Measurements from ENCODE around the gene CKB. TPM values are rescaled to one million over a fixed set of nuclear protein-coding genes. Genes with fewer than 3 reads are reported as not detected.
"Not testable (repeated sequence)": the region's sequence is repeated elsewhere in the genome, so short reads cannot be mapped to it uniquely, and the experiment has no call there.

Gene CKB
- total RNA-seq, 2 experiments from 2014 or later = 5.8 to 9.1 TPM

DNA sequence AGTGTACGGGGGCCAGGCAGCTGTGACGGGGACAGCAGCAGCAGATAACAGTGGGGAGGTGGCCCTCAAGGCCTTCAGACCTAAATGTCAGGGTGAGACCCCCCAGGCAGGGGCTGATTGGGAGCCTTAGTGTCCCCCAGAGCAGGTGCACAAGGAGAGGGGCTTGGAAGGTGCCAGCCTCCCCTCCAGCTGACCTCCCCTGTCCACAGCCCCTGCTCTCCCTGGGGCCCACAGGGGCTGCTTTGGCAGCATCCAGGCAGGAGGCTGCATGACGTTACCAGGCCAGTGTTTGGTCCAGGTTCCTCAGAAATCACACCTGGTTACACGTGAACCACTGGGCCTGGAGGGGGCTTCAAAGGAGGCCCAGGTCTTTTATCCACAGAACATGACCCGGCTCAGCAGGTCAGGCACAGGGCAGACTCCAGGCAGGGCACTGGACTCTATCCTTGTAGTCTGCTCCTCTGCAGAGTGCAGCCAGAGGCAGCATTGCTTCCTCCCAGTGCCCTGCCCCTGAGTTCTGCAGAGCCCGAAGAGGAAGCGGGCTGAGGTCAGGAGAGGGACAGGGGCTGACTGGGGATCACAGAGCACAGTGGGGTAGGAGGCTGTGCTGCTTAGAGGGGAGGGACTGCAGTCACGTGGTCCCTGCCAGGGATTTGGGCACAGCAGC lies 3.8 kb upstream of the CKB start:
- H3K4me3 Mint-ChIP-seq = no peak overlapping the region
- H3K27me3 Mint-ChIP-seq = peaks cover 12% of the 10 kb centered on the region
- DNase-seq (no peak), ATAC-seq (no peak)
- peaks cover 13% of the 10 kb centered on the region for H3K36me3 Mint-ChIP-seq (ENCODE audit: low read depth)
- TF ChIP-seq, protein P1, sequence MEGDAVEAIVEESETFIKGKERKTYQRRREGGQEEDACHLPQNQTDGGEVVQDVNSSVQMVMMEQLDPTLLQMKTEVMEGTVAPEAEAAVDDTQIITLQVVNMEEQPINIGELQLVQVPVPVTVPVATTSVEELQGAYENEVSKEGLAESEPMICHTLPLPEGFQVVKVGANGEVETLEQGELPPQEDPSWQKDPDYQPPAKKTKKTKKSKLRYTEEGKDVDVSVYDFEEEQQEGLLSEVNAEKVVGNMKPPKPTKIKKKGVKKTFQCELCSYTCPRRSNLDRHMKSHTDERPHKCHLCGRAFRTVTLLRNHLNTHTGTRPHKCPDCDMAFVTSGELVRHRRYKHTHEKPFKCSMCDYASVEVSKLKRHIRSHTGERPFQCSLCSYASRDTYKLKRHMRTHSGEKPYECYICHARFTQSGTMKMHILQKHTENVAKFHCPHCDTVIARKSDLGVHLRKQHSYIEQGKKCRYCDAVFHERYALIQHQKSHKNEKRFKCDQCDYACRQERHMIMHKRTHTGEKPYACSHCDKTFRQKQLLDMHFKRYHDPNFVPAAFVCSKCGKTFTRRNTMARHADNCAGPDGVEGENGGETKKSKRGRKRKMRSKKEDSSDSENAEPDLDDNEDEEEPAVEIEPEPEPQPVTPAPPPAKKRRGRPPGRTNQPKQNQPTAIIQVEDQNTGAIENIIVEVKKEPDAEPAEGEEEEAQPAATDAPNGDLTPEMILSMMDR (IDR thresholded peaks at IDR 0.05) = no peak
- peaks cover 30% of the 10 kb centered on the region for H3K4me1 Mint-ChIP-seq (ENCODE audit: low read depth)
- no peaks in the 10 kb centered on the region for H3K9me3 Mint-ChIP-seq
- intact Hi-C loops (cut with micrococcal nuclease) = no loop called here
- ChIA-PET POLR2A (interaction anchor here (0.8 kb wide), 1 partner anchor 35 kb away, joined by 3 read pairs; no protein-coding TSS in a partner anchor), CTCF (interaction anchor here (1.4 to 4.7 kb wide), 2 partner anchors 8 to 27 kb away, joined by 4 to 31 read pairs; no protein-coding TSS in a partner anchor)
- H3K27ac Mint-ChIP-seq = no peak overlapping the region

DNA sequence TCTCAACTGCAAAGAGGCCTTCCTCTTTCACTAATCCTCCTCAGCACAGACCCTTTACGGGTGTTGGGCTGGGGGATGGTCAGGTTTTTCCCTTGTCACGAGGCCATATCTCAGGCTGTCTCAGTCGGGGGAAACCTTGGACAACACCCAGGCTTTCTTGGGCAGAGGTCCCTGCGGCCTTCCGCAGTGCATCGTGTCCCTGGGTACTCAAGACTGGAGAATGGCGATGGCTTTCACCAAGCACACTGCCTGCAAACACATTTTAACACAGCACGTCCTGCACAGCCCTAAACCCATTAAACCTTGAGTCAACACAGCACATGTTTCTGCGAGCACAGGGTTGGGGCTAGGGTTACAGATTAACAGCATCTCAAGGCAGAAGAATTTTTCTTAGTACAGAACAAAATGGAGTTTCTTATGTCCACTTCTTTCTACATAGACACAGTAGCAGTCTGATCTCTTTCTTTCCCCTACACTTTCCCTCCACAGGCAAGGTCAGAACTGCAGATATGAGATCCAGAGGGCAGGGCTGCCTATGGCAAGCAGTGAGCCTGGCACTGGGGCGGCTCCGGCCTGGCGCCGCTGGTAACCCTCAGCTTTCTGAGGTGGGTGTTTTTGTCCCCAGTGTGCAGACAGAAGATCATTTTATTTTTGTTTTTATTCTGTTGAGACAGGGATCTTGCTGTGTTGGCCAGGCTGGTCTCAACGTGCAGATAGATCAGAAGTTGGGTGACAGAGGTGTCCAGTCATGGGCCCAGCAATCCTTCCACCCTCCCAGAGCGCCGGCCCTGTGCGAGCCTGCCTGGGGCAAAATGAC lies 3.0 kb upstream of the CKB start:
- POLR2A ChIA-PET; CTCF ChIA-PET; ATAC-seq; H3K36me3 Mint-ChIP-seq (ENCODE audit: low read depth); DNase-seq; intact Hi-C loops (cut with micrococcal nuclease); H3K4me3 Mint-ChIP-seq; H3K9me3 Mint-ChIP-seq; H3K27ac Mint-ChIP-seq: not testable (repeated sequence)
- Mint-ChIP-seq H3K27me3 (peaks cover 12% of the 10 kb centered on the region), H3K4me1 (ENCODE audit: low read depth) (peaks cover 23% of the 10 kb centered on the region)

DNA sequence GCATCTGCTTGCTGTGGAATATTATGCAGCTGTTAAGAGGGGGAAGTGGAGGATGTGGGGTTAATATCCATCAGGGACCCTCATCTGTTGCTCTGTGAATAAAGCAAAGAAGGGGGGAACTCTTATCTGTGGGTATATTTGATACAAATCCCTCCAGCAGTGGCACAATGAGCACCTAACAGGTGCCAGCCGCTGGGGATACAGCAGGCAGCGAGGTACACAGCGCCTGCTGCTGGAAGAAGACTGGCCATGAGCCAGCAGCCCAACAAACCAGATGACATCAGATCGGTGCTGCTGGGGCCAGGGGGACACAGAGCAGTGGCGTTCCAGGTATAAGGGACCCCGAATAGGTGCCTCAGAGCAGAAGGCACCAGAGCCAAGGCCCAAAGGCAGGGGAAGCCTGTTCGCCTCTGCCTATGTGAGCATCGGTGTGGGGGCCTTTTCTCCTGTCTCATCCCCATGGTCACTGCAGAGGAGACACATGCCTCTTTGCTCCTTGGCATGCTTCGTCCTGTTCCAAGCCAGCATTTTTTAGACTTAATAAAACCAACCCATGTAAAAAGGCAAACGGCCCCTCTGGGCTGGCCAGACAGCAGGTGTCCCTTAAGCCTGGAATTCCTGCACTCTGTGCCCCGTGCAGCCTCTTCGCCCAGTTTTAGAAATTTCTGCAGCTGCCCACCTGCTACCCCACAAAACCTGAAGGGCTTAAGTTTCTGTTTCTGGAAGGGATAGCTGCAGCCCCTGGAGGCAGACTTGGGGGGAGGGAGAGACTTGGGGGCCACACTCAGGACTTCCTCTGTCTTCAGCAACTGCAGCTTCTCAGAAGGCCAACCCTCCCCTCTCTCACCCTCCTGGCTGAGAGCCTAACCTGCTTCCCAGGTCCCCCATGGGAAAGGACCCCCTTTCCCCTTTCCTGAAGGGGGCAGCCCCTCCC lies 1.6 kb upstream of the CKB start:
- ATAC-seq (no peak), DNase-seq (no peak)
- intact Hi-C loops (cut with micrococcal nuclease) = no loop called here
- Mint-ChIP-seq H3K36me3 (ENCODE audit: low read depth) (no peaks in the 10 kb centered on the region), H3K27ac (no peak overlapping the region), H3K4me3 (no peak overlapping the region), H3K9me3 (no peaks in the 10 kb centered on the region), H3K27me3 (peaks cover 12% of the 10 kb centered on the region), H3K4me1 (ENCODE audit: low read depth) (peaks cover 17% of the 10 kb centered on the region)
- CTCF ChIA-PET = interaction anchor here (1.2 kb wide), 1 partner anchor 22 kb away, joined by 3 read pairs; no protein-coding TSS in a partner anchor
- POLR2A ChIA-PET = interaction anchor here (1.5 kb wide), 1 partner anchor 37 kb away, joined by 3 read pairs; no protein-coding TSS in a partner anchor
- TF ChIP-seq, protein P1 (IDR thresholded peaks at IDR 0.05) = no peak

DNA sequence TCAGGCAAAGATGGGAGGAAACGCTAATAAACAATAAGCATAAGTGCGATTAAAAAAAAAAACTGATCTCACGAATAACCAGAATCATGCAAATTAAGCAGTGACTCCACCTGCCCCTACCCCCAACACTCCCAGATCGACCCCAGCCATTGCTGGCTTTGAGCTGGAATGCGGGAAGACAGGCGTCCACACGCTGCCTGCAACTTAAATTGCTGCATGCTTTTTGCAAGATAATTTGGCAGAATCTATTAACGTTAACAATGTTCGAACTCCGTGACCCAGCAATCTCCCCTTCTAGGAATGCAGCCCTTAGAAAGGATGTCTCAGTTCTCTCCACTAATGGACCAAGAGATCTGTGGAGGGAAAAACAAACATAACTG lies 935 bp upstream of the CKB start:
- peaks cover 12% of the 10 kb centered on the region for H3K27me3 Mint-ChIP-seq
- no peaks in the 10 kb centered on the region for H3K36me3 Mint-ChIP-seq (ENCODE audit: low read depth)
- intact Hi-C loops (cut with micrococcal nuclease) = no loop called here
- TF ChIP-seq, protein P1 (IDR thresholded peaks at IDR 0.05) = no peak
- peaks cover 22% of the 10 kb centered on the region for H3K4me1 Mint-ChIP-seq (ENCODE audit: low read depth)
- ATAC-seq = no peak
- DNase-seq = no peak
- no peak overlapping the region for H3K27ac Mint-ChIP-seq
- no peaks in the 10 kb centered on the region for H3K9me3 Mint-ChIP-seq
- POLR2A ChIA-PET = interaction anchor here (1.1 to 1.5 kb wide), 2 partner anchors 13 to 38 kb away, joined by 3 read pairs; no protein-coding TSS in a partner anchor
- CTCF ChIA-PET = interaction anchor here (1.2 kb wide), 2 partner anchors 22 to 378 kb away, joined by 3 read pairs; no protein-coding TSS in a partner anchor
- H3K4me3 Mint-ChIP-seq = no peak overlapping the region
